ENCODE data around the gene TIPIN.

Gene TIPIN

GRCh38 chr15:66386204-66387123, 30.0 kb upstream of the TIPIN start, which contains the start of gene MAP2K1 (continued):
- TF ChIP-seq ZBTB11 (tag by site-specific recombination; conservative IDR thresholded peaks at IDR 0.05; ENCODE audit: low read depth): peak; percentile 60
- TF ChIP-seq GLI4 (tag by site-specific recombination; IDR thresholded peaks at IDR 0.05): peak; percentile 25; the same call in 1 of the 2 replicates
- peak; percentile 100 for TF ChIP-seq CTCF (tag by site-specific recombination; IDR thresholded peaks at IDR 0.05)
- peak; percentile 52; the same call in 1 of the 2 replicates for TF ChIP-seq ZBTB10 (tag by site-specific recombination; IDR thresholded peaks at IDR 0.05)
- TF ChIP-seq KLF1 (tag by site-specific recombination; IDR thresholded peaks at IDR 0.05): peak; percentile 88
- peak; percentile 96 for TF ChIP-seq PATZ1 (tag by site-specific recombination; IDR thresholded peaks at IDR 0.05)
- TF ChIP-seq REPIN1 (tag by site-specific recombination; IDR thresholded peaks at IDR 0.05; ENCODE audit: low read depth): no peak; the same call in 1 of the 2 replicates
- TF ChIP-seq ZNF398 (tag by site-specific recombination; IDR thresholded peaks at IDR 0.05): peak; percentile 91
- TF ChIP-seq ZNF292 (tag by site-specific recombination; IDR thresholded peaks at IDR 0.05; ENCODE audit: borderline replicate concordance, low read depth): no peak
- TF ChIP-seq ZNF600 (tag by site-specific recombination; IDR thresholded peaks at IDR 0.05): peak; percentile 50; the same call in 1 of the 2 replicates
- peak; percentile 94 for TF ChIP-seq ZNF501 (tag by site-specific recombination; IDR thresholded peaks at IDR 0.05)
- TF ChIP-seq ZNF184 (tag by site-specific recombination; IDR thresholded peaks at IDR 0.05): peak; percentile 51; the same call in 1 of the 2 replicates
- TF ChIP-seq ZNF394 (tag by site-specific recombination; IDR thresholded peaks at IDR 0.05; ENCODE audit: borderline replicate concordance): peak; percentile 65; the same call in 1 of the 2 replicates
- TF ChIP-seq ZNF692 (tag by site-specific recombination; IDR thresholded peaks at IDR 0.05): peak; percentile 99
- TF ChIP-seq ZFP3 (tag by site-specific recombination; IDR thresholded peaks at IDR 0.05; ENCODE audit: low read depth): no peak
- peak; percentile 78; the same call in 1 of the 2 replicates for TF ChIP-seq ZFP37 (tag by site-specific recombination; IDR thresholded peaks at IDR 0.05)
